A172 (cell line): ENCODE data around the gene PLOD2. TPM values are rescaled to one million over a fixed set of nuclear protein-coding genes. Genes with fewer than 3 reads are reported as not detected.

Experiments used
- DNase-seq: peaks from one replicate; pipeline ENCODE4 v3.0.0-alpha.2; 2015; ENCODE audit warnings: low spot score
- total RNA-seq: library from RNA; depleted of rRNA; stranded (reverse); fragments of >200 nt; shearing (Covaris generic); gene quantifications from 2 replicates; pipeline ENCODE4 v1.2.3, GENCODE V29; 2014

PLOD2 gene
- total RNA-seq, 1 experiment from 2014 or later, result 104 TPM

DNA sequence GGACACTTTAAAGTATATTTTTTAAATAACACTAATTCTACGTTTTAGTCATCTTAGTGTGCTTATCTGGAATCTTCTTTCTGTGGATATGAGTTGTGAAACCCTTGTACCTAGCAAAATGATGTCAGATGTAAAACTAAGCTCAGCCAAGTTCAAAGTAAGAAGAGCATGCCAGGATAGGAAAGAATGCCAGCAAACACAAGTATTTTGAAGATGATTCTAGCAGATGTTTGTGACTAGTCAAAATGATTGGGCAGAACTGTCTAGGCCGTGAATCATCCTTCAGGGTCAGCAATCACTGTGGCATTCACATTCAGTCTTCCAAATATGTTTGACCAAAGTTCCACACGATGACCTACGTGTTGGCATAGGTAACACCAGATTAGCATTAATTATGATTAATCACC is 5.4 kb upstream of the PLOD2 start:
- peak; percentile 85 for DNase-seq

- DNase-seq, result no peak
Observed at GRCh38 chr3:146165877-146166276, 4.9 kb upstream of the PLOD2 start.

DNA sequence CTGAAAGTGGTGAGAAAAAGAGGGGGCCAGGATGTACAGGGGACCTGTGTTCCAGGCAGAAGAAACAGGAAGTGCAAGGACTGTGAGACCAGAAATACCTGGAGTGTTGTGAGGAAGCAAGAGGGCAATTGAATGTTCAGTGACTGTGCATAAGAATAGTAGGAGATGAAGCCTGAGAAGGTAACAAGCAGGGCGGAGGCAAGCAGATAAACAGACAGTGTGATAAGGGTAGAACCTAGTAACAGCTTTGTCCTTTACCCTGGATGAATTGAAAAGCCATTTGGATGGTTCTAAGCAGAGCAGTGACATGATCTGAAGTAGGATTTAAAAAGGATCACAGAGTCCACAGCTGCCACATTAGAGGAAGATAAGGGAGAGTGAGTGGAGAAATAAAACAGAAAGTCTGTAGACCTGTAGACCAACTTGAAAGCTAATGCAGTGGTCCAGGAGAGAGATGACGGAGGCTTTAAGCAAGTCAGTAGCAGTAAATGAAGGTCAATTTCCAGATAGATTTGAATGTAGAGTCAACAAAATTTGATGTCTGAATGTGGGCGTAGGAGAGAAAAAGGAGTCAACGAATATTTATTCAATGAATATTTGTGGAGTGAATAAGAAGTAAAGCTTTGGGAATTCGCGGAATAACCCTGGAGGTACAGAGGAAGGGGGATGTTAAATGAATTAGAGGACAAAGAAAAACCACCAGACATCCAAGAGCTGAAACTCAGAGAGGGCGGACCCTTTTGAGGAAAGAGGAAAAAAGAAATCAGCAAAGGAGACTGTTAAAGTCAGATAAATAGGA is 4.2 kb upstream of the PLOD2 start:
- DNase-seq, result peak; percentile 56

DNA sequence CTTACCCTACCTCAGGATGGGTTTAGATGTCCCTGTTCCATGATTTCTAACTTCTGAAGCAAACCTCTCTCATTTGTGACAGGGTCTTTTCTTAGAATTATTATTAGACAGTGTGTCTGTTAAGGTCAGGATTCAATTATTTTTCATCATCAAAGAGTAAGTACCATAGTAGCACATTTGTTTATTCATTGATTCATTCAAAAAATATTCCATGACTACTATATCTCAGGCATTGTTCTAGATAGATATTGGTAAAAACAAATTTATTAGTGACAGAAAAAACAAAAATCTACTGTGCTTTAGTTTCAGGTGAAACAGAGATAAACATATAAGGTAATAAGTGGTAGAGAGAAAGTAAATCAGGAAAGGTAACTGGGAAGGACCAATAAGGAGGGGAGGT is 3.5 kb upstream of the PLOD2 start:
- DNase-seq, result no peak

- no peak for DNase-seq
Observed at GRCh38 chr3:146164071-146164470, 3.1 kb upstream of the PLOD2 start.

GRCh38 chr3:146163584-146163983 is 2.6 kb upstream of the PLOD2 start:
- DNase-seq, result peak; percentile 88

- DNase-seq, result no peak
Observed at GRCh38 chr3:146162561-146162960, 1.6 kb upstream of the PLOD2 start.

GRCh38 chr3:146161663-146162002 is 649 bp upstream of the PLOD2 start:
- DNase-seq, result peak; percentile 55

- DNase-seq, result peak; percentile 88
Observed at GRCh38 chr3:146160321-146160963, 542 bp downstream of the PLOD2 start.

GRCh38 chr3:146159616-146160320 is 1.2 kb downstream of the PLOD2 start:
- DNase-seq, result no peak

DNA sequence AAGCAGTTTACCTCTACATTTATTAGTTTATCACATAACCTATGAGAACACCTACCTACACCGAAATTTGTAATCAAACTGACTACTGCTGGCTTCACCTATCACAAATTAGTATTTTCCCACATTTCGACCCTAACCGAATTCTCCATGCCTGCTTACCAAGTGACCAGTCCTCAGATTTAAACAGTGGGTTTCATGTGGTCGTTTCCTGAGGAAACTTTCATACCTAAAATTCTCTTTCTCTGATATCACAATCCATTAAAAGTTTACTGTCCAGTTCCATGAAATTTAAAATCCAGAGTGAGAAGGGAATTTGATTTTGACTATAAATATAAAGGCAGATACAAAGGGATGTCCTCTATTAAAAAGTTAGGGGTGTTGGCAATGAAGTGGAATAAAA is 1.9 kb downstream of the PLOD2 start:
- no peak for DNase-seq

DNA sequence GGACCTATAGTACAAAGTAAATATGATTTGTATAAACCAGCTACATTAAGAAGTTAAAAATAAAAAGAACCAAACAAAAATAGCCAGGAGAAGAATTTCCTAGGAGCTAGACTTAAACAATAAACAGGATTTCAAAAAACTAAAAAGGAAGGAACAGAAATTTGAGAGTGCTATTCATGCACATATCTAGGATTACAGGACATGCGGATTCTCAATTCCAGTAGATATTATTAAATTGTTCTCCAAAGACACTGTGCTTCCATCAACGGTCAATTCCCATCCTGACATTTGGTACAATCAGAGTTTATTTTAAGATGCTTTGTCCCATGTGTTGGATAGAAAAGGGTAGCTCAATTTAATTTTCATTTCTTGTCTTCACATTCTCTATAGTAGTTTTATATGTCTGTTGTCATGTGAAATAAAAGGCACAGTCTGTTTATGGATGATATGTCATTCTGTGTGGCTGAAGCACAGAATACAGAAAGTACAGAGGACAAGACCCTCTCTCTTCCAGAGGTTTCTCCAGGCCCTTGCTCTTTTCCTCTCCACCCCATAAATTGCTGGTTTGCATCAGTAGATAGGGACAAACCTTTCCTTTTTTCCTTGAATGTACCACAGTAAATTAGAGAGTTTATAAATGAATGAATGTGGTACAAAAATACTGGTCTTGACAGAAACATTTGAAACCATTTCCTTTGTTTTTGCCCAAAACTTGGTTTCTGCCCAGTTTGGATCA is 3.5 kb downstream of the PLOD2 start:
- DNase-seq, result no peak

DNA sequence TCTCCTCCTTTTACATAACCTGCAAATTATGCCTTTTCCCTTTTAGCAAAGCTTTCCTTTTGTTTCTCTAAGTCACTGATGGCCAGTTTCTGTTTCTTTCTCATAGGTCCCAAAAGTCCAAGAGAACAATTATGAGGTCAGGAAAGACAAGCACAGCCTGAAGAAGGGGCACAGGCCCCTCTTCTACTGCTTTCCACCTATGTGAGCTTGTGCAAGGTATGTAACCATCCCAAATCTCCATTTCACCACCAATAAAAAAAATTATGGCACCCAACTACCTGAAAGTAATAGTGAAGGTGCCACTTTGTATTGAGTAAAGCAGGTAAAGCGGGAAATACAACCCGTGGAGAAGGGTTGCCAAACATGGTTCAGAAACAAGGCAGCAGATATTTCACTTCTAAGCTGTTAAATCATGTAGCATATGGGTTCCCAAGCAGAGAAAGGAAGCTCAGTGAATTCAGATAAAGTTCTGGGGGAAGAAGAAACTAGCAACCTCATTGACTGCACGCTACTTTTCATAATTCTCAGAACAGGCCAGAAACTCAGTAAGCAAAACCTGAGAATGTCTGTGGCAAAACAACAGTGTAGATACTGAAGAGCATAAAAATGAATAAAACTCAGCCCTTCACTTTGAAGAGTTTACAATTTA is 4.2 kb downstream of the PLOD2 start:
- DNase-seq, result no peak

GRCh38 chr3:146156095-146156494 is 4.9 kb downstream of the PLOD2 start:
- DNase-seq, result no peak

DNA sequence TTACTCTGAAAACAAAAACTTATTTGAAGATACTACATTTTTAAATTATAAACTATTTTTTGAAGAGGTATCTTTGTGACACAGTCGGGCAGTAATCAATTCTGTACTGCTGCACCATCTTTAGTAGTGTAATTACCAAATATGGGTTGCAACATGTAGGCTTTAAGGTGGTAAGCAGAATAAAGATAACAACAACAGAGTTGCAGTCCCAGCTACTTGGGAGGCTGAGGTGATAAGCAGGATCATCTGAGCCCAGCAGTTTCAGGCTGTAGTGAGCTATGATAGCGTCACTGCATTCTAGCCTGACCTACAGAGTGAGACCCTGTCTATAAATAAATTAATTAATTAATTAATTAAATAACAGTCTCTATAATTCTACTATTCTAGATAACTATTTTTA is 6.0 kb downstream of the PLOD2 start:
- DNase-seq, result no peak

GRCh38 chr3:146154316-146154715 is 6.7 kb downstream of the PLOD2 start:
- no peak for DNase-seq

- DNase-seq, result no peak
Observed at GRCh38 chr3:146153429-146153828, 7.6 kb downstream of the PLOD2 start.

DNA sequence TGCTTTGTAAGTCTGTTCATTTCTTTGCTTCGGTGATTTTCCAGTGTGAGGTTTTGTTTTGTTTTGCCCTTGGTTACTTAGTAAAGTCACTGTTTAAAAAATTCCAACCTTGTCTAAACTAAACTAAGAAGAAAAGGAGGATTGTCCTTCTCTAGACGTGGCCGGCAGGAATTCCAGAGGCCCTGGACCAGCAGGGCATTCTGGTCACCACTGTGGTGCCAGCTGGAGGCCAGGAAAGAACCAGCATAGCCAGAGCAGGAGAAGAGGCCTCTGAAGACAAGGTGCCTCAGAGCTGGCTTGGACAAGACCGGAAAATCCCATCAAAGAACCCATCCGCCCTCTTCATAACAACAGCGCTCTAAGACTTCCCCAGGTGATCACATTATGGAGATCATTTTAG is 8.2 kb downstream of the PLOD2 start:
- DNase-seq, result no peak

- no peak for DNase-seq
Observed at GRCh38 chr3:146148468-146148931, 12.5 kb downstream of the PLOD2 start.

- DNase-seq, result no peak
Observed at GRCh38 chr3:146145642-146146041, 15.3 kb downstream of the PLOD2 start.

- DNase-seq, result peak; percentile 47
Observed at GRCh38 chr3:146142757-146143156, 18.2 kb downstream of the PLOD2 start.
